ENCODE data around the gene ZCCHC4.

Gene ZCCHC4

DNA sequence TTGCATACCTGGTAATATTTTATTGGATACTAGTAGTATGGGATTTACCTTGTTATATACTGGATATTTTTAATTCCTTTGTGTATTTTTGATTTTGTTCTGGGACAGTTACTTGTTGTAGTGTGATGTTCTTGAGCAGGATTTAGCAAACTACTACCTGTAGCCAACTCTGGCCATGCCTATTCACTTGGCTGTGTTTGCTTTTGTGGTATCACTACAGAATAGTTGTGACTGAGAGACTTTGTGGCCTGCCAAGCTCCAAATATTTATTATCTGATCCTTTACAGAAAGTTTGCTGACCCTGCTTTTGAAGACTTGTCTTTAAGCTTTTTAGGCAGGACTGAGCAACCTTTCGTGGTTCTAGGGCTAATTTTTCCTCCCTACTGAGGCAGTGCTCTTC, 17.8 kb downstream of the ZCCHC4 start:
- Histone ChIP-seq H3K4me1 (ENCODE audit: control insufficient read depth, low read depth, low read length) (no peaks in the 10 kb centered on the region), H3K27ac (ENCODE audit: low read length) (no peak overlapping the region), H3K9me3 (ENCODE audit: control insufficient read depth, low read depth, low read length) (no peaks in the 10 kb centered on the region), H3K9ac (ENCODE audit: low read length) (no peak overlapping the region), H3K36me3 (ENCODE audit: control insufficient read depth, low read depth, low read length) (no peaks in the 10 kb centered on the region), H3K27me3 (ENCODE audit: control insufficient read depth, insufficient read depth, low read length) (no peaks in the 10 kb centered on the region), H3K4me3 (ENCODE audit: low read length) (no peak overlapping the region)

DNA sequence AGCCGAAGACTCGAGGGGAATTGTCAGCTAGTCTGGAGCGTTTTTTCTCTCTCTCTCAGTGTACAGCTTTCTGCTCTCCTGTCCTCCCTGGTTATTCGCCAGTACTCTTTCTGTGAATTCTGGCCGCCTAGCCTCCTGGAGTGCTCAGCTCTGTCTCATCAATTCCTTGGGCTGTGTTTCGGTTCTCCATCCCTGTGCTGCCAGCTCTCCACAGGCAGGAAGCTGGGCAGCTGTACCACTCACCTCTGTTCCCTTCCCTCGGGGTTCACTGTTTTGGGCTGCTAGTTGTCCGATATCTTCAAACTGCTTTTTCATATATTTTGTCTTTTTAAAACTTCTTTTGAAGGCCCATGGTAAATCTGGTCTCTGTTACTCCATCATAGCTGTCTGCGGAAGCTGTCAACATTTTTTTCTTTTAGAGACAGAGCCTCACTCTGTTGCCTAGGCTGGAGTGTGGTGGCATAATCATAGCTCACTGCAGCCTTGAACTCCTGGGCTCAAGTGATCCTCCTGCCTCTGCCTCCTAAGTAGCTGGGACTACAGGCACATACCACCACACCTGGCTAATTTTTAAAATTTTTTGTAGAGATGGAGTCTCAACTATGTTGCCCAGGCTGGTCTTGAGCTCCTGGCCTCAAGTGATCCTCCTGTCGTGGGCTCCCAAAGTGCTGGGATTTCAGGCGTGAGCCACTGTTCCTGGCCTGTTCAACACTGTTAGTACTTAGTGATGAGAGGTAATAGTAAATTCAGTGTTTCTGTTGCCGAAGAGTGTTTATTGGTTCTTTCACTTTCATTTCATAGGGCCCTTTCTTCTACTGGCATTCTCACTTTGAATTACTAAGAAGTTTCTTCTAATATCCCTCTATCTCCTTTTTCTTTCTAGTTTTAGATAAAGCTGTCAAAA, 18.6 kb downstream of the ZCCHC4 start:
- no peaks in the 10 kb centered on the region for H3K4me1 ChIP-seq (ENCODE audit: control insufficient read depth, low read depth, low read length)
- H3K9me3 ChIP-seq (ENCODE audit: control insufficient read depth, low read depth, low read length): no peaks in the 10 kb centered on the region
- no peak overlapping the region for H3K27ac ChIP-seq (ENCODE audit: low read length)
- no peak overlapping the region for H3K4me3 ChIP-seq (ENCODE audit: low read length)
- no peaks in the 10 kb centered on the region for H3K27me3 ChIP-seq (ENCODE audit: control insufficient read depth, insufficient read depth, low read length)
- no peaks in the 10 kb centered on the region for H3K36me3 ChIP-seq (ENCODE audit: control insufficient read depth, low read depth, low read length)
- H3K9ac ChIP-seq (ENCODE audit: low read length): no peak overlapping the region

DNA sequence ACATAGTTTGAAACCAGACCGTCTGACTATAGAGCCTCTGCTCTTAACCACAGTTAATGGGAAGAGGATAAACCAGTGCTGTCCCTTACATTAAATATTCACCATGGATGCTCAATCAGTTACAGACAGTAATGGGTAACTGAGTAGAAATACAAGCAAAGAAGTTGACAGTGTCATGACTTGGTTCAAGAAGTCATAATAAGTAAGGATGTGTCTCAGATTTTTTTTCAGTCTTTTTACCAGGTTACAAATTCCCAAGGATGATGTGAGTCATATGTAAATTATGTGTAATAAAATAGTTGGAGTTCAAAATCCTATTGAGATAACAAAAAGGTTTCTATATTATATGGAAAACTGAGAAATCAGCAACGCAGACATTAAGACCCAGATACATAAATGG, 31.1 kb downstream of the ZCCHC4 start:
- Histone ChIP-seq H3K4me3 (ENCODE audit: low read length) (no peak overlapping the region), H3K9me3 (ENCODE audit: control insufficient read depth, low read depth, low read length) (no peaks in the 10 kb centered on the region)

DNA sequence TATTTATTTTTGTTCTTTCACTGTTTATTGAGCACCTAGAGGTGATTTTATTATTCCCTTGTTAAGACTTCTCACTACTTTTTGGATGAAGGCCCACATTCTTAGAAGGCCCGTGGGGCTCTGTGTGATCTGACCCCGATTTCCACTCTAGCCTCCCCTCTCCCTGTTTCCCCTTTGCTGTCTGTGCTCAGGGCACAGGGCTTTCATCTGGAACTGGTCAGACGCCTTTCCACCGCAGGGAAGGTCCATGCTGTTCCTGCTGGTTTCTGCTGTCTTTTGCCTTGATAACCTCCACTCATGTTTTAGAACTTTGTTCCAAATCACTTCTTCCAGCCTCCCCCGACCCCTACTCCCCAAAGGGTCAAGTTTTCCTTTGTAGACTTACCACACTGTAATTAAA, 33.2 kb downstream of the ZCCHC4 start:
- Histone ChIP-seq H3K27ac (ENCODE audit: low read length) (no peak overlapping the region), H3K4me3 (ENCODE audit: low read length) (no peak overlapping the region), H3K36me3 (ENCODE audit: control insufficient read depth, low read depth, low read length) (no peaks in the 10 kb centered on the region), H3K4me1 (ENCODE audit: control insufficient read depth, low read depth, low read length) (no peaks in the 10 kb centered on the region), H3K27me3 (ENCODE audit: control insufficient read depth, insufficient read depth, low read length) (no peaks in the 10 kb centered on the region), H3K9me3 (ENCODE audit: control insufficient read depth, low read depth, low read length) (no peaks in the 10 kb centered on the region), H3K9ac (ENCODE audit: low read length) (no peak overlapping the region)

More for the DNA sequence above, 31.1 kb downstream of the ZCCHC4 start:
- Histone ChIP-seq H3K27ac (ENCODE audit: low read length) (no peak overlapping the region), H3K27me3 (ENCODE audit: control insufficient read depth, insufficient read depth, low read length) (no peaks in the 10 kb centered on the region), H3K9ac (ENCODE audit: low read length) (no peak overlapping the region), H3K36me3 (ENCODE audit: control insufficient read depth, low read depth, low read length) (no peaks in the 10 kb centered on the region), H3K4me1 (ENCODE audit: control insufficient read depth, low read depth, low read length) (no peaks in the 10 kb centered on the region)

DNA sequence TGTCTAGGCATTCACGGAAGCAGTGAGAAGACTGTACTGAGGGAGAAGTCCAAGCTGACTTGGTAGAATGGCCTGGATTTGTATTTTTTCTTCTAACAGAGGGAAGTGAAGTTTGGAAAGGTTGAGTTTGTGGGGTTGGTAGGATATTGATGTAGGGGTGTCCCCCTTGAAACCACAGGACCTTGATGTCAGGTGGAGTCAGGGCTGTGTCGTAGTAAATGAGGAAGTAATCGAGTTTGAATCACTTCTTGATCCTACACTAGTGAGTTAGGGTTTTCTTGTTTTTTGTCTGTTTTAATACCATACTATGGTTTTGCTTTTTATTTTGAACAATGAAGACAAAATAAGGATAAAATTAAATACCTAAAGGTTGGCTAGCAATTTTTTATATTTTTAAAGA, 34.3 kb downstream of the ZCCHC4 start:
- no peak overlapping the region for H3K9ac ChIP-seq (ENCODE audit: low read length)
- no peaks in the 10 kb centered on the region for H3K36me3 ChIP-seq (ENCODE audit: control insufficient read depth, low read depth, low read length)
- H3K4me1 ChIP-seq (ENCODE audit: control insufficient read depth, low read depth, low read length): no peaks in the 10 kb centered on the region
- H3K27me3 ChIP-seq (ENCODE audit: control insufficient read depth, insufficient read depth, low read length): no peaks in the 10 kb centered on the region
- H3K27ac ChIP-seq (ENCODE audit: low read length): no peak overlapping the region
- no peak overlapping the region for H3K4me3 ChIP-seq (ENCODE audit: low read length)
- H3K9me3 ChIP-seq (ENCODE audit: control insufficient read depth, low read depth, low read length): no peaks in the 10 kb centered on the region

DNA sequence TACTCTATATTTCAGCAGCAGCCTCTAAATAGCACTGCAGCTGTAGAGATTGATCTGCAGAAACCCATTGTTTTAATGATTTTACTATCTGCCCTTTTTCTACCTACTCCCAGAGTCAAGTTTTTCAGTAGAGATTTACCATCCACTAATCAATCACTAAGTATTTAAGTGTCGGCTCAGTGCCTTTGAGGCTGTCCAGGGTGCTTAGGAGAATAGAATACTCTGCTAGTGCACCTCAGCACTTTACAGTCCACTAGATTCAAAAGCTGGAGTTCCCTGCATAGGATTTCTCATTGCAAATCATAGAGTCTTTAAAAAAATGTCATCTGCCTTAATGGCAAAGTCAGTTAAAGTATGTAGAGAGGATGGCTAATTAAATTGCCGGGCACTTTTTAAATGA, 34.9 kb downstream of the ZCCHC4 start:
- no peaks in the 10 kb centered on the region for H3K36me3 ChIP-seq (ENCODE audit: control insufficient read depth, low read depth, low read length)
- H3K9ac ChIP-seq (ENCODE audit: low read length): no peak overlapping the region
- H3K9me3 ChIP-seq (ENCODE audit: control insufficient read depth, low read depth, low read length): no peaks in the 10 kb centered on the region
- no peaks in the 10 kb centered on the region for H3K27me3 ChIP-seq (ENCODE audit: control insufficient read depth, insufficient read depth, low read length)
- H3K4me1 ChIP-seq (ENCODE audit: control insufficient read depth, low read depth, low read length): no peaks in the 10 kb centered on the region
- no peak overlapping the region for H3K4me3 ChIP-seq (ENCODE audit: low read length)
- no peak overlapping the region for H3K27ac ChIP-seq (ENCODE audit: low read length)

DNA sequence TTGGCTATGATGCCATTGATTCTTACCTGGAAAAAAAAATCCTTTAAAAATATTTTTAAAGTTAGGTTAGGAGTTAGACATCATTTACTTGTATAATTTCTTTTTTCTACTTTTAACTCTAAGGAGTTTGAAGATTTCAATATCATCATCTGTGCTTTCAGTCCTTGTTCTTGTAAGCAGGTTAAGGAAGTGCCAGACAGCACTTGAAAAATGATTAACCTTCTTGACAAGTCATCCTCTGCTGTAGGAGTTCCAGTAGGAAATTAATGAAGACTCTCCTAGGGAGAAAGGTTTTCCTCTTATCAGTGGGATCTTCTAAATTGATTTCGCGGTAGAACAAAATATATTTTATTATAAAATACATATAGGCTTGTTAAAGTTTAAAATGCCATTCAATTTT, 35.4 kb downstream of the ZCCHC4 start:
- H3K4me3 ChIP-seq (ENCODE audit: low read length): no peak overlapping the region
- H3K9me3 ChIP-seq (ENCODE audit: control insufficient read depth, low read depth, low read length): no peaks in the 10 kb centered on the region
- no peak overlapping the region for H3K27ac ChIP-seq (ENCODE audit: low read length)
- H3K4me1 ChIP-seq (ENCODE audit: control insufficient read depth, low read depth, low read length): no peaks in the 10 kb centered on the region
- no peaks in the 10 kb centered on the region for H3K27me3 ChIP-seq (ENCODE audit: control insufficient read depth, insufficient read depth, low read length)
- H3K36me3 ChIP-seq (ENCODE audit: control insufficient read depth, low read depth, low read length): no peaks in the 10 kb centered on the region
- H3K9ac ChIP-seq (ENCODE audit: low read length): no peak overlapping the region

DNA sequence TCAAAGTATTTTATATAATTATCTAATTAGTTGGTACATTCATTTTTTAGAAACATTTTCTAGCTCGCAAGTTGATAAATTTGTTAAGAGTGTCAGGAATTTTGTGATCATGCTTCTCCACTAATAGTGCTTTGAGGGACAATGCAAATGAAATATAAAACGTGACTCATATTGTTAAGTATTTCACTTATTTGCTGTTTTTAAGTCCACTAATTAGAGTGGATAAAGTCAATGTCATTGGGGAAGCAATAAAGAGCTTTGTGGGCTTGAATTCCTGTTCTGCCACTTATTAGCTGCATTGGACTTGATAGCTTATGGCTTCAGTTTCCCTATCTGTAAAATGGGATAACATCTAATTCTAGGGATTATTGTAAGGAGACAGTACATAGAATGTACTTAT, 38.0 kb downstream of the ZCCHC4 start:
- H3K9me3 ChIP-seq (ENCODE audit: control insufficient read depth, low read depth, low read length): no peaks in the 10 kb centered on the region
- no peaks in the 10 kb centered on the region for H3K4me1 ChIP-seq (ENCODE audit: control insufficient read depth, low read depth, low read length)
- no peak overlapping the region for H3K4me3 ChIP-seq (ENCODE audit: low read length)
- H3K9ac ChIP-seq (ENCODE audit: low read length): no peak overlapping the region
- no peak overlapping the region for H3K27ac ChIP-seq (ENCODE audit: low read length)
- H3K27me3 ChIP-seq (ENCODE audit: control insufficient read depth, insufficient read depth, low read length): no peaks in the 10 kb centered on the region
- no peaks in the 10 kb centered on the region for H3K36me3 ChIP-seq (ENCODE audit: control insufficient read depth, low read depth, low read length)

DNA sequence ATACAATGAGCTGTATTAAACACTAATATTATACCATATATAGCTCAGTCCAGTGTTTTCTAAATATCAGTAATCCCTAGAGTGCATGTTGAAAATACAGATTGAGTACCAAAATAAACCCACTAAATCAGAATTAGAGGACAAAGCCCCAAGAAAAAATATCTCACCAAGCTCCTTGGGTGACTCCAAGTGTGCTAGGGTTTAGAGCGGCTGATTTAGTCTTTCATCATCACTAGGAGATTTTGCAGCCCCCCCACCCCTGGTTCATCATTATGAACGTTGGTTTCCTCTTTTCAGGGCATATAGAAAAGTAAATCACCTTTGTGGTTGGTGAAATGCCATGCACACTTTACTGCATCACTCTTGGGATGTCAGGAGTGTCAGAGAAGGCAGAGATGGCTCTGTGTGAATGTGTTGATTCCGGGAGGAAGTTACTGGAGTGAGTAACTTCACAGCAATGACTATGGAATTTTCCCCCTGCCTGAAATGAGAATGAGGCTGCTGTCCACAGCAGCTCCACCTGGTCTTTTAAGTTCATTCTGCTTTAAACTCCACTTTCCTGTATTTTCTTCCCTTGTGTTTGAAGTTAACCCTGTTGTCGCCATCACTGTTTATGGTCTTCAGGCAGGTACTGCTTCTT, 39.3 kb downstream of the ZCCHC4 start:
- H3K4me1 ChIP-seq (ENCODE audit: control insufficient read depth, low read depth, low read length): no peaks in the 10 kb centered on the region
- no peaks in the 10 kb centered on the region for H3K27me3 ChIP-seq (ENCODE audit: control insufficient read depth, insufficient read depth, low read length)
- no peak overlapping the region for H3K4me3 ChIP-seq (ENCODE audit: low read length)
- no peaks in the 10 kb centered on the region for H3K36me3 ChIP-seq (ENCODE audit: control insufficient read depth, low read depth, low read length)
- no peak overlapping the region for H3K9ac ChIP-seq (ENCODE audit: low read length)
- no peaks in the 10 kb centered on the region for H3K9me3 ChIP-seq (ENCODE audit: control insufficient read depth, low read depth, low read length)
- no peak overlapping the region for H3K27ac ChIP-seq (ENCODE audit: low read length)

DNA sequence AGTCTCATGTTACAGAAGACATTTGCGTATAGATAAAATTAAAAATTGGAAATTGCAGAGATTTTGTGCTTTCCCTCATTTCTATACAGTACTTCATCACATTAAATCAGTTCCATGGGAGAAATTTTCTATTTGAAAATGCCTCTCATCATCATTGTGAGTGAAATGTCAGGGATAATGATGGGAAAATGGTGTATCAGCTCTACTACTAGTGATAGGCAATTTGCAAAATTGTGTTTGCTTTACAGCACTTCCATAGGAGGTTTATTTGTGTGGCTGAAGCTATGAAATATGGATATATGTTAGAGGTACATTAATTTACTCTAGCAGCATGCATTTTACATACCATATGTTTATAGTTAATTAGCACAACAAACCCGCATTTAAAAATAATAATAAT, 43.5 kb downstream of the ZCCHC4 start:
- no peak overlapping the region for H3K27ac ChIP-seq (ENCODE audit: low read length)
- H3K27me3 ChIP-seq (ENCODE audit: control insufficient read depth, insufficient read depth, low read length): no peaks in the 10 kb centered on the region
- H3K9me3 ChIP-seq (ENCODE audit: control insufficient read depth, low read depth, low read length): peaks cover 6% of the 10 kb centered on the region
- no peak overlapping the region for H3K9ac ChIP-seq (ENCODE audit: low read length)
- no peaks in the 10 kb centered on the region for H3K36me3 ChIP-seq (ENCODE audit: control insufficient read depth, low read depth, low read length)
- no peaks in the 10 kb centered on the region for H3K4me1 ChIP-seq (ENCODE audit: control insufficient read depth, low read depth, low read length)
- no peak overlapping the region for H3K4me3 ChIP-seq (ENCODE audit: low read length)

DNA sequence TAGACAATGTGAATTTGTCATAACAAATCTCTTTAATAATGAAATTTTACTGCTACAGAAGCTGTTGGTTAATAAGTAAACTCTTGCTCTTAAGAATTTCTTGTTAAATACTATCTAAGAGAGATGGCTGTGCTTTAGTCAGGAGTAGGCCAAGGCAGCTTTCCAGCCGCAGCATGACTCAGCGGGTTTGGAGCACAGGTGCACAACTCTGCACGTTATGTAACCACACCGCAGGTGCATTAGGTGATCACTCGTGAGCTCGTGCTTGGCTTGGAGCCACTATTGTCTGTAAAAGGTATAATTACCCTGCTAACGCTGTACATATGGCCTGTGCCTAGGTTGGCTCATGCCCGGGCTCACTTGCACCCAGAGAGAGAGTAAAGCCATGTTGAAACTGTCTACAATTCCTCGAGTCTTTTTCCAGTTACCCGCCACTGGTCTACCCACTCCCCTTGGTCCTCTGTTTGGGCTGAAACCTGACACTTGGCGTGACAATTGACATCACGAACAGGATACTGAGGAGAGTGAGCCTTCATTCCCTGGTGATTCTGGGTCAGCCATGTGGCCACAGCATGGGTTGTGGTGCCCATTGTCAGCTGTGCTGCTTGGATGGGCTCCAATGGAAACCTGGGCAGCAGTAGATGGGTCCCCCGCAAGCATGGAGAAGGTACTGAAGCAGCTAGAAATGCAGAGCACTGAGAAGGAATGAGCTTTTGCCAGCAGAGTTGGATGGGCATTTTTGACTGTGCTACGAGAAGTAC, 46.1 kb downstream of the ZCCHC4 start:
- H3K27me3 ChIP-seq (ENCODE audit: control insufficient read depth, insufficient read depth, low read length): no peaks in the 10 kb centered on the region
- no peak overlapping the region for H3K9ac ChIP-seq (ENCODE audit: low read length)
- no peak overlapping the region for H3K27ac ChIP-seq (ENCODE audit: low read length)
- no peak overlapping the region for H3K4me3 ChIP-seq (ENCODE audit: low read length)
- H3K9me3 ChIP-seq (ENCODE audit: control insufficient read depth, low read depth, low read length): peaks cover 6% of the 10 kb centered on the region
- no peaks in the 10 kb centered on the region for H3K36me3 ChIP-seq (ENCODE audit: control insufficient read depth, low read depth, low read length)
- no peaks in the 10 kb centered on the region for H3K4me1 ChIP-seq (ENCODE audit: control insufficient read depth, low read depth, low read length)

All from iPS-18a (cell line).